ENCODE measurements around the gene UCK1.

- TF ChIP-seq EZH2 (IDR thresholded peaks at IDR 0.05; ENCODE audit: low read depth) = no peak
- TF ChIP-seq, protein P1, sequence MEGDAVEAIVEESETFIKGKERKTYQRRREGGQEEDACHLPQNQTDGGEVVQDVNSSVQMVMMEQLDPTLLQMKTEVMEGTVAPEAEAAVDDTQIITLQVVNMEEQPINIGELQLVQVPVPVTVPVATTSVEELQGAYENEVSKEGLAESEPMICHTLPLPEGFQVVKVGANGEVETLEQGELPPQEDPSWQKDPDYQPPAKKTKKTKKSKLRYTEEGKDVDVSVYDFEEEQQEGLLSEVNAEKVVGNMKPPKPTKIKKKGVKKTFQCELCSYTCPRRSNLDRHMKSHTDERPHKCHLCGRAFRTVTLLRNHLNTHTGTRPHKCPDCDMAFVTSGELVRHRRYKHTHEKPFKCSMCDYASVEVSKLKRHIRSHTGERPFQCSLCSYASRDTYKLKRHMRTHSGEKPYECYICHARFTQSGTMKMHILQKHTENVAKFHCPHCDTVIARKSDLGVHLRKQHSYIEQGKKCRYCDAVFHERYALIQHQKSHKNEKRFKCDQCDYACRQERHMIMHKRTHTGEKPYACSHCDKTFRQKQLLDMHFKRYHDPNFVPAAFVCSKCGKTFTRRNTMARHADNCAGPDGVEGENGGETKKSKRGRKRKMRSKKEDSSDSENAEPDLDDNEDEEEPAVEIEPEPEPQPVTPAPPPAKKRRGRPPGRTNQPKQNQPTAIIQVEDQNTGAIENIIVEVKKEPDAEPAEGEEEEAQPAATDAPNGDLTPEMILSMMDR (conservative IDR thresholded peaks at IDR 0.05) = peak; percentile 63
These were observed 52.6 kb downstream of the UCK1 start for GRCh38 chr9:131478421-131478868.
